ENCODE data around the gene GRAMD1B.

The GRAMD1B gene

DNA sequence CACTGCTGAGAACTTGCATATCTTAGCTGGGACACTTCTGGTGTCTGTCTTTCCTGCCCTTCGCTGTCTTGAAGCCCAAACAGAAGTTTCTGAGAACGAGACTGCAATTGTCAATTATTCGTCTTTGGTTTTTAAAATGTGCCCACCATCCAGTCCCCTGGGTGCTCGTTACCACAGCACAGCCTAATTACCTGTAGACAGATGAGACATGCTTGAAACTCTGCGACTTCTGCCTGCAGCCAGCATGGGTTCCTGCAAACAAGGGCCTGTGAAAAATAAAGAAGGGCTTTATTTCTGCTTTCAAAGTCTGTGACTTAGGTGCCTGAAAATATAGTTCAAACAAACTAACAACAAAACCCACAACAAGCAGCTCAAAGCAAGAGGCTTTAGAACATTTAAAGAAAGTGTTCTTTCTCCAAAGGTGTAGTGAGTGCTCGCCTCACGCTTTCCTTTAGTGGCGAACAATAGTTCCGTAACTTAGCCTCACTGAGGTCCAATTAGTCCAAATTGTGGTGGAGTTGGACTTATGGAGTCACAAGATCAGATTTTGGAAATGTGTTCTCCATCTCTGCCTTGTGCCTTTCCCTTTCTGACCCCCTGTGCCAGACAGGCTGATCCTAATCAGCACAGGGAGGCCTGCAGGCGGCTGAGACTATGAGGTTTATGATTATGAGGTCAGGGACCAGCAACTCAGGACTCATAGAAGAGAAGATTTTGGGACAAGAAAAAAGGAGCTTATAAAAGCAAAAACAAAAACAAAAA, 20.4 kb upstream of the GRAMD1B start:
- DNase-seq: no peak

DNA sequence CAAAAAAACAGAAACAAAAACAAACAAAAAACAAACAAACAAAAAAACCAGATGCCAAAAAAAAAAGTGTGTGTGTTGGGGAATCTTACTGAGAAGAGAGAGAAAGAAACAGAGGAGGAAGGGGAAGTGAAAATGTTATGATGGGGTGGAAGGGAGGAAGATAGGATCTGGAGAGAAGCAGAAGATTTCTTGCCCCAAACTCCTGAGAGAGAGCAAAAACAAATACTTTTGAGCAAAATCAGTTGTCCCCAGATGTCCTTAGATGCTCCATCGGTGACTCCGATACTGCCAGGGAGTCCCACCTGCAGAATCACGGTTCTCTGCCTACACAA, 19.9 kb upstream of the GRAMD1B start:
- DNase-seq: no peak

DNA sequence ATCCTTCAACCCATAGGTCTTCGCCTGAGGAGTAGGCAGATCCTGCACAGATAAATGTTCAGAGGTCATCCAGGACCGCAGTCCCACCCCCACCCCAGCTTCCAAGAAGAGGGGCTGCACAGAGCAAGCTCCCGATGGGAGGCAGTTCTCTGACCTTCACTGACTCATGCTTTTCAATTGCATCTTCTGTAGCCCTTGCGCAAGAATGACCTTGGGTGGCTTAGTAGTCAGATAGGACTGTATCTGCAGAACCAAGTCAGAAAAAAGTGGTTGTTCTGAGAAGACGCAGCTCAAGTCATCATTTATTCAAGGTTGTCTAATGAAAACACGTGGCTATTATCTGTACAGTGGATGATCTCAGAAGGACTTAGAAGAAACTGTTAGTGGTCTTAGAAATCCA, 16.4 kb upstream of the GRAMD1B start:
- DNase-seq: no peak

DNA sequence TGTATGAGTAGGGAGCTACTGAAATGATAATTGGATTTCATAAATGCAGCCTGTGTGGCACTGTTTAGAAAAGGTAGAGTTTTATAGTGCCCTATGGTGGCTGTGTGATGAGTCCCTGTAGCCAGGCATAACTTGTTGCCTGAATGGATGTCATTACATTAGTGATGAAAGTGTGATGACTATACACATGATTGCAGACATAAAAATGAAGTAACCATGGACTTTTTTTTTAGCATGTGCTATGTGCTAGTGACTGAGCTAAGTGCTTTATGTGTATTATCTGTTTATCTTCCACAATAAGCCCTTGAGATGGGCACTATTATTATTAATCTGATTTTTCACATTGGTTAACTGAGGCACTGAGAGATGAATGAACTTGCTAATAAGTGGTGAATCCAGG, 13.5 kb upstream of the GRAMD1B start:
- no peak for DNase-seq

- DNase-seq: no peak
Measured at GRCh38 chr11:123418351-123419114, 11.5 kb upstream of the GRAMD1B start.

GRCh38 chr11:123419731-123420452, 10.2 kb upstream of the GRAMD1B start:
- DNase-seq: no peak

- no peak for DNase-seq
Measured at GRCh38 chr11:123421589-123421988, 8.5 kb upstream of the GRAMD1B start.

DNA sequence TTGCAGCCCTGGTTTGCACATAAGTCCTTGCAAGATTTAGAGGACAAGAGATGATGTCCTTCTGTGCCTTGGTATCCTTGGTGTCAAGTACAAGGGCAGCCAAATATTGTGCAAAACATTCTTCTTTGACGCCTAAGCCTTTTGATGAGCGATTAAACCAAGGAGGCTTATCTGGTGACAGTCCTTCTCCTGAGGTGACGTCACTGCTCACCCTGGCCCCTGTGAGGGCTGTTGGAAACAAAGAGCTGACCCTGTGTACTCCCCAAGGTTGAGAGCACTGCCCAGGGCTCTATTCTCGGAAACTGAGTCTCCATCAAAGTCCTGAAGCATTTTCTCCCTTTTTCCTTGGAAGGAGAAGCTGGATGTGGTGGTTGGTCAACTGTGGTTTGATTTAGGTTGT, 4.7 kb upstream of the GRAMD1B start:
- DNase-seq: no peak

GRCh38 chr11:123426789-123427188, 3.3 kb upstream of the GRAMD1B start:
- no peak for DNase-seq

- DNase-seq: no peak
Measured at GRCh38 chr11:123427405-123427804, 2.7 kb upstream of the GRAMD1B start.

DNA sequence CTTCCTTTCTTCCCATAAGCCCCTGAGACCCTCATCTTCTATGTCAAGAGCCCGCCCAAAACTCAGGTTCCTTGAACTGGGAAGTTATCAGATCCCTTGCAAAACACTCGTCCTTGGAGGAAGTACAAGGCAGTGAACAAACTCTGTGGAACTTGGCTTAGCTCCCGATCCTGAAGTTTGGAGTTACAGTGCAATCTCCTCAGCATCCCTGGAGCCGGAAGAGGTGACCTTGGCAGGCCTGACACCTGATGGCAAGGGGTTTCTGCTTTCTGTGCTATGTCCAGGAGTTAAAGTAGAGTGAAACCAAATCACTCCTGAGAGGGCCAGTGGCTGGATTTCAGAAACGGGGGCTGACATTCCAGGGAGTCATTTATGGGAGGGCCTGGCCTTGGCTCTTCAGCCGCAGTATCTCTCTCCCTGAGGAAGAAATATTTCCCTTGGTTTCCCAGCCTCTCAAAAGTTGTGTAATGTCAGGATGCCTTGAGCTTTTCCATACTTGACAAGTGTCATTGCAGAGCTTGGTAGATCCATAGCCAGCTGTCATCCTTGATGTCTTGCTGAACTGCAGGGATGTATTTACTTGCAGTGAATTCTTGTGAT, 1.9 kb upstream of the GRAMD1B start:
- DNase-seq: no peak

DNA sequence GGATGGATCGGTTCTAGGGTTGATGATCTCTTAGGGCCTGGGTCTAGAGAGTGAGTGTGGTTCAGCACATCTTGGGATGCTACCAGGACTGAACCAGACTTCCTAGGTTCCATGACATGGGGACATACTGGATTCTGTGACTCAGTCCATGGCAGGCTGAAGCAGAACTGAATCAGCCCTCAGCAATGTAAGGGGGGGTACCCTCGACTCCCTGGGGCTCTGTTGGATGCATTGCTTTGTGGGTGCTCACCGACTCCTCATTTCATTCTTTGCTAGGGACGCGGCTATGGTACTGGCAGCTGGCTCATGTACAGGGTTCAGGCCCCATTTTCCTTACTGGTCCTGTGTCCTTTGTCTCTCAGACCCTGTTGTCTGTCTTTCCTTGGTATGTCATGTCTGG, 733 bp upstream of the GRAMD1B start:
- no peak for DNase-seq

GRCh38 chr11:123430721-123431497, 840 bp downstream of the GRAMD1B start:
- peak; percentile 87 for DNase-seq

DNA sequence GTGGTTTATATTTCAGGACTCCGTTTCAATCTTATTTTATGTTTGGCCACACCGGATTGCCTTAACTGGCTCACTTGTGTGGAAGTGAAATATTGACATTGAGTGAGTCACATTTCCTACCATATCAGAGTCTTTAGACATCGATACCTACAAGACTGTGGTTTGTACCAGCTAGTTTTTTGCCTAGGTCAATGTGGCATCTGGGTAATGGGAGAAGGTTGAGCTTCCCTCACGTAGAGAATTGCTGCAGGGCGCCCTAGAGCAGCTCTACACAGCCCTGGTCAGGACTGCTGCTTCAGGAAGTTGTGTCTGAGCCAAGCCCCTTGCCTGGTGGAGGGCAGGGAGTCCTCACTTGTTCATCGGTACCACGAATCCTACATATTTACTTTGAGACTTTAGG, 1.6 kb downstream of the GRAMD1B start:
- no peak for DNase-seq

GRCh38 chr11:123434262-123434661, 4.2 kb downstream of the GRAMD1B start:
- DNase-seq: no peak

DNA sequence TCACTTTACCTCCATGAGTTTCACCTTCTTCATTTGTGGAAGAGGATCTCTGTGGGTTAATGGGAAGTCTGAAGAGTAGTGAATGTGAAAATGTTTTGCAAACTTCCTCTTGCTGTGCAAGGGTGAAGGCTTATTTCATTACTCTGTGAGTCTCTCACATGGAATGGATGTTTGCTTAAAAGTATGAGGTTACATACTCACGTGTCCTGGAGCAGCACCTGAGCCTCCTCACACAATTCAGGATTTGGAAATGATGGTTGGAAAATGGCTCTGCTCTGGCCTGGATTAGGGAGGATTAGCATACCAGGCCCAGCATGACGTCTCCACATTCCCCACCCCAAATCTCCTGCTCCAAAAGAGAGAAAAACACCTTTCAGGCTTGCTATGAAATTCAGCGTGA, 4.8 kb downstream of the GRAMD1B start:
- DNase-seq: no peak

- no peak for DNase-seq
Measured at GRCh38 chr11:123437236-123437979, 7.3 kb downstream of the GRAMD1B start.

DNA sequence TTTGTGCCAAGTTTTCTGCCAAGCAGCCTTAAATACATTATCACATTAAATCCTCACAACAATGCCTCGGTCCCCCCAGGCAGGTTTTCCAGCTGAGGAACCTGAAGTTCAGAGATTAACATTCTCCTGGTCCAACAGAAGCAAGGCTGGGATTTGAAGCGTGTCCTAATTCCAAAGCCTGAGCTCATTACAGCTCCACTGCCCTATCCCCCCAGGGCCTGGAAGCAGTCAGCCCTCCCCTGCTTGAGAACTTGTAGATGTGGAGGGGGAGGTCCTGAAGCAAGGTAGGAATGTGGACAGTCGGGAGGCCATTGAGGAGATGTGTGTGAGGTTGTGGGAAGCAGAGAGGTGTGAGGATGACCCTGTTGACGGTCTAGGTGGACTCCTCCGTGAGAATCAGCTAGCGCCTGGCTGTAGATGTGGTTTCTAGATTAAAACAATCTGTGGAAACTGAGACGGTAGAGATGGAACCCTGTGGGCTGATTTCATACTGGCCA, 8.1 kb downstream of the GRAMD1B start:
- DNase-seq: peak; percentile 23

DNA sequence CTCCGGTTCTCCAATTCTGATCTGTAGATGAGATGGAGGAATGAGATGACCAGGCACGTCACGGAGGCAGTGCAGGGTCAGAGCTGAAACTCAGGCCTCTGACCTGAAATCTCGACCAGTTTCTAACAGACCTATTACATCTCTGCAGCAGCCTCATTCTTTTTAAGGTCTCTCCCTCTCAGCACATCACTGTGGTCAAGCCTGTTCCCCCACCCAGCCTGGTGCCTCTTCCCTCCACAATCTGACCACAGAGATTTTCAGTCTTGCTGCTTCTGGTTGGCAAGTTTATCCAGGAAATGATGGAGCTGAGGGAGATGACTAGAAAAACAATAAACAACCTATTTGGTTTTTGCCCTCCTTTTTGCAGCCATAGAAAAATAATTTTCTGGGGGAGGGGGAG, 9.5 kb downstream of the GRAMD1B start:
- DNase-seq: no peak

DNA sequence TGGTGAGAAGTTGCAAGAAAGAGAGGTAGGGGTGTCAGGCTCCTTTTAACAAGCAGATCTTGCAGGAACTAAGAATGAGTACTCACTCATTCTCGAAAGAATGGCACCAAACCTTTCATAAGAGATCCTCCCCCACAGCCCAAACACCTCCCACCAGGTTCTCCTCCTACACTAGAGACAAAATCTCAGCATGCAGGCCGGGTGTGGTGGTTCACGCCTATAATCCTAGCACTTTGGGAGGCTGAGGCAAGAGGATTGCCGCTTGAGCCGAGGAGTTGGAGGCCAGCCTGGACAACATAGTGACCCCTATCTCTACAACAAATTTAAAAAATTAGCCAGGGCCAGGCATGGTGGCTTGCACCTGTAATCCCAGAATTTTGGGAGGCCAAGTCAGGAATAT, 11.1 kb downstream of the GRAMD1B start:
- DNase-seq: no peak

DNA sequence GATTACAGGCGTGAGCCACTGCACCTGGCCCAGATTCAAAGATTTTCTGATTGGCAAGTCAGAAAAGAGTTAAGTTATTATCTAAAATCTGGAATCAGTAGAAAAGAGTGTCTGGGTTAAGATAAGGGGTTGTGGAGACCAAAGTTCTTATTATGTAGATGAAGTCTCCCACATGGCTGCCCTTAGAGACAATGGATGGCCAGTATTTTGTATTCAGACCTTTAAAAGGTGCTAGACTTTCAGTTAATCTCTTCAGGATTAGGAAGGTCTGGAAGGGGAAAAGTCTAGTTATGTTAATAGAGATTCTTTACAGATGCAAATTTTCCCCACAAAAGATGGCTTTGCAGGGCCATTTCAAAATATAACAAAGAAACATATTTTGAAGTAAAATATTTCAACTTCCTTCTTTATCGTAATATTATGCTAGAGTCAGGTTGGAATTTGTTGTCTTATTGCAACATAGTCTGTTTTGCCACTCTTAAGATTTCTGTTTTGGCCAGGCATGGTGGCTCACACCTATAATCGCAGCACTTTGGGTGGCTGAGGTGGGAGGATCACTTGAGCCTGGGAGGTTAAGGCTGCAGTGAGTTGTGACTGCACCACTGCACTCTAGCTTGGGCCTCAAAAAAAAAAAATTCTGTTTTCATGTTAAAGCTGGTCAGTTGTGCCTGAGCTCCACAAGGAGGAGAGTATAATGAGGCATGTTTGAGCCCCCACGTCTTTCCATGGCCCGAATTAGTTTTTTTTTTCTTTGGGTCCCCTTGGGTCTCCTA, 14.0 kb downstream of the GRAMD1B start:
- no peak for DNase-seq
